Measurements from ENCODE around the gene TM4SF20. TPM values are rescaled to one million over a fixed set of nuclear protein-coding genes. Genes with fewer than 3 reads are reported as not detected.
A peak's percentile ranks its signal among the peaks of the same experiment; 100 is the strongest.

Gene TM4SF20
- polyA plus RNA-seq, 3 donors, result not detected

GRCh38 chr2:227395556-227395955 lies 16.4 kb upstream of the TM4SF20 start:
- no peaks in the 10 kb centered on the region for H3K9me3 Mint-ChIP-seq
- H3K9ac ChIP-seq (ENCODE audit: insufficient read depth, low read length, poor library complexity, severe bottlenecking), result no peak overlapping the region
- H3K27ac Mint-ChIP-seq, result peak overlapping the region in 1 of 7 donors; percentile 50
- H3K27me3 ChIP-seq (ENCODE audit: control insufficient read depth in 2 of 2, insufficient read depth in 2 of 2, low read length in 2 of 2), result no peaks in the 10 kb centered on the region
- H3K4me1 Mint-ChIP-seq, result peaks cover 44% of the 10 kb centered on the region
- WGBS (ENCODE audit: insufficient coverage), result no CpG with 5 or more reads among the region's 1 CpG
- no peaks in the 10 kb centered on the region for H4K20me1 ChIP-seq (ENCODE audit: insufficient read depth, low read length)
- no peaks in the 10 kb centered on the region for H3K36me3 ChIP-seq (replicated peaks in 1 of 2; ENCODE audit: control insufficient read depth in 1 of 2, insufficient read depth in 2 of 2, low read length in 2 of 2)
- no peaks in the 10 kb centered on the region for H3K36me3 Mint-ChIP-seq
- H3K4me2 ChIP-seq (replicated peaks; ENCODE audit: extremely low read depth, low read length, poor library complexity, severe bottlenecking), result no peak overlapping the region
- no peaks in the 10 kb centered on the region for H3K79me2 ChIP-seq (ENCODE audit: insufficient read depth, low read length)
- no peak overlapping the region for H3K4me3 ChIP-seq (replicated peaks in 1 of 3; ENCODE audit: low read depth in 2 of 3, low read length in 3 of 3)
- H3K27ac ChIP-seq (ENCODE audit: low read depth in 1 of 2, low read length in 2 of 2), result no peak overlapping the region
- no peak for TF ChIP-seq CTCF (IDR thresholded peaks at IDR 0.05)
- no peak overlapping the region for H3K4me3 Mint-ChIP-seq
- H3K4me1 ChIP-seq (ENCODE audit: control insufficient read depth in 1 of 2, insufficient read depth in 2 of 2, low read length in 2 of 2), result peaks cover 16 to 31% of the 10 kb centered on the region in 2 donors
- H2AFZ ChIP-seq (ENCODE audit: insufficient read depth, low read depth, low read length, poor library complexity, severe bottlenecking), result no peak overlapping the region
- H3K27me3 Mint-ChIP-seq (ENCODE audit: low read depth in 3 of 3), result peaks cover 0 to 2% (median 2%) of the 10 kb centered on the region in 3 donors
- no peak for DNase-seq
- intact Hi-C loops (cut with micrococcal nuclease), result no loop called here
- H3K9me3 ChIP-seq (replicated peaks in 1 of 2; ENCODE audit: control insufficient read depth in 1 of 2, insufficient read depth in 1 of 2, low read length in 2 of 2), result no peaks in the 10 kb centered on the region

DNA sequence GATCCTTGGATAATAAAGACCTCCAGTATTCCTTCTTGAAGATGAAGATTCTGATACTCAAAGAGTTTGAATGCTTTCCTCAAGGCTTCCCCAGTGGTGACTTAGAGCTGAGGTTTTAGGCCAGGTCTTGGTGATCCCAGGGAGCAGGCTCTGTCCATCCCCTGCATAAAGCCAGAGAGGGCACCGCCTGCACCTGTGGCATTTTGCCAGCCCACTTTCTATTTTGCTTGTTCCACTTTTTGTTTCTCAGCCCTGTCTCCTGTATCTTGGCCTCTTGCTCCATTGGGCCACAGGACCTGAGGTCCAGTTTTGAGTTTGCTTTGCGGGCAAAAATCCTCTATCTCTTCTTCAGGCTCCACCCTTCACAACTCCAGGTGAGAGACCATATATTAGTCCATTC lies 15.3 kb upstream of the TM4SF20 start:
- H3K4me2 ChIP-seq (replicated peaks; ENCODE audit: extremely low read depth, low read length, poor library complexity, severe bottlenecking), result no peak overlapping the region

More for the DNA sequence above, 15.3 kb upstream of the TM4SF20 start:
- Histone ChIP-seq H3K79me2 (ENCODE audit: insufficient read depth, low read length) (no peaks in the 10 kb centered on the region), H3K9me3 (replicated peaks in 1 of 2; ENCODE audit: control insufficient read depth in 1 of 2, insufficient read depth in 1 of 2, low read length in 2 of 2) (no peaks in the 10 kb centered on the region), H4K20me1 (ENCODE audit: insufficient read depth, low read length) (no peaks in the 10 kb centered on the region), H3K36me3 (replicated peaks in 1 of 2; ENCODE audit: control insufficient read depth in 1 of 2, insufficient read depth in 2 of 2, low read length in 2 of 2) (no peaks in the 10 kb centered on the region), H3K4me3 (replicated peaks in 1 of 3; ENCODE audit: low read depth in 2 of 3, low read length in 3 of 3) (no peak overlapping the region), H3K27ac (ENCODE audit: low read depth in 1 of 2, low read length in 2 of 2) (no peak overlapping the region), H2AFZ (ENCODE audit: insufficient read depth, low read depth, low read length, poor library complexity, severe bottlenecking) (no peak overlapping the region), H3K9ac (ENCODE audit: insufficient read depth, low read length, poor library complexity, severe bottlenecking) (no peak overlapping the region), H3K27me3 (ENCODE audit: control insufficient read depth in 2 of 2, insufficient read depth in 2 of 2, low read length in 2 of 2) (no peaks in the 10 kb centered on the region), H3K4me1 (ENCODE audit: control insufficient read depth in 1 of 2, insufficient read depth in 2 of 2, low read length in 2 of 2) (peaks cover 16 to 31% of the 10 kb centered on the region in 2 donors)
- no peak overlapping the region for H3K4me3 Mint-ChIP-seq
- intact Hi-C loops (cut with micrococcal nuclease), result no loop called here
- no peaks in the 10 kb centered on the region for H3K36me3 Mint-ChIP-seq
- H3K27ac Mint-ChIP-seq, result peak overlapping the region in 3 of 7 donors; percentile 33 to 77 (median 73)
- WGBS (ENCODE audit: insufficient coverage), result 44% methylated on average over 2 of the region's 2 CpGs
- H3K9me3 Mint-ChIP-seq, result peaks cover 0 to 2% (median 0%) of the 10 kb centered on the region in 7 donors
- H3K27me3 Mint-ChIP-seq (ENCODE audit: low read depth in 3 of 3), result peaks cover 0 to 7% (median 2%) of the 10 kb centered on the region in 3 donors
- H3K4me1 Mint-ChIP-seq, result peaks cover 44% of the 10 kb centered on the region
- DNase-seq, result no peak
- TF ChIP-seq CTCF (IDR thresholded peaks at IDR 0.05), result no peak
